Endothelial cell of umbilical vein (primary cell): ENCODE measurements around the gene AIF1L.

Experiments
- CTCF ChIP-seq, 2 donors: IDR thresholded peaks; 1 replicate in 1 of 2; 2 replicates in 1 of 2; pipeline ENCODE4 v1.5.1; 2011; ENCODE audit warnings: low read length in 2 of 2, mild to moderate bottlenecking in 2 of 2, moderate library complexity in 2 of 2, control low read depth in 1 of 2, inconsistent platforms in 1 of 2, low read depth in 1 of 2; ENCODE audit not compliant: insufficient read depth in 1 of 2; ENCODE audit errors: extremely low read depth in 1 of 2
- EZH2 ChIP-seq: IDR thresholded peaks from 2 replicates; pipeline ENCODE4 v1.6.1; 2012; ENCODE audit warnings: borderline replicate concordance, low read depth, mild to moderate bottlenecking, moderate library complexity, low read length, inconsistent platforms; ENCODE audit not compliant: severe bottlenecking
- GATA2 ChIP-seq: IDR thresholded peaks from 2 replicates; pipeline ENCODE4 v1.7.0; 2011; ENCODE audit warnings: low read depth, mild to moderate bottlenecking, moderate library complexity, mixed read lengths, low read length; ENCODE audit not compliant: insufficient read length, insufficient read depth
- JUN ChIP-seq: IDR thresholded peaks from 2 replicates; pipeline ENCODE4 v1.6.1; 2011; ENCODE audit warnings: borderline replicate concordance, low read depth; ENCODE audit not compliant: insufficient read length, insufficient read depth
- MAX ChIP-seq: IDR thresholded peaks from 2 replicates; pipeline ENCODE4 v1.6.1; 2011; ENCODE audit not compliant: insufficient read depth, insufficient read length
- MYC ChIP-seq: IDR thresholded peaks from one replicate; pipeline ENCODE4 v1.6.1; 2011; ENCODE audit warnings: mild to moderate bottlenecking, low read depth, low read length
- POLR2A ChIP-seq: IDR thresholded peaks from 2 replicates; pipeline ENCODE4 v1.6.1; 2012; ENCODE audit warnings: low read depth, mild to moderate bottlenecking, control low read depth, low read length
- POLR2AphosphoS5 ChIP-seq: IDR thresholded peaks from 2 replicates; pipeline ENCODE4 v1.6.1; 2012; ENCODE audit warnings: low read depth, mild to moderate bottlenecking, control low read depth, low read length, moderate library complexity; ENCODE audit not compliant: insufficient read depth

GRCh38 chr9:131101207-131101964, 5.1 kb downstream of the AIF1L start:
- TF ChIP-seq CTCF (IDR thresholded peaks at IDR 0.05; ENCODE audit: extremely low read depth in 1 of 2, insufficient read depth in 1 of 2, low read depth in 1 of 2, low read length in 2 of 2) (no peak), MAX (no peak), POLR2AphosphoS5 (no peak), EZH2 (no peak), MYC (no peak), POLR2A (no peak), GATA2 (no peak), JUN (no peak)
